Testis (tissue), 3 donors: ENCODE results near the gene SRBD1. TPM values are rescaled to one million over a fixed set of nuclear protein-coding genes. Genes with fewer than 3 reads are reported as not detected.

Experiments
- DNase-seq: peaks from one replicate; pipeline ENCODE4 v3.0.0-alpha.2; 2019
- H3K27ac ChIP-seq, 2 donors: fragments of 200-600 bp; sonication (generic); one replicate each; pipeline ENCODE4 v1.5.1; 2019
- H3K27me3 ChIP-seq: fragments of 200-600 bp; sonication (generic); one replicate; pipeline ENCODE4 v1.5.1; 2019
- H3K36me3 ChIP-seq: fragments of 200-600 bp; sonication (generic); one replicate; pipeline ENCODE4 v1.5.1; 2017; ENCODE audit warnings: low read depth; ENCODE audit errors: missing control alignments
- H3K4me1 ChIP-seq: fragments of 200-600 bp; sonication (generic); one replicate; pipeline ENCODE4 v1.5.1; 2019
- H3K4me3 ChIP-seq, 2 donors: fragments of 200-600 bp; sonication (generic); one replicate each; pipeline ENCODE4 v1.5.1; 2017 to 2019
- H3K9me3 ChIP-seq: fragments of 200-600 bp; sonication (generic); one replicate; pipeline ENCODE4 v1.5.1; 2017
- CTCF ChIP-seq, 3 experiments: fragments of 450-650 bp in 2 of 3; fragments of 200-600 bp in 1 of 3; sonication (generic) in 1 of 3; IDR thresholded peaks; one replicate each; pipeline ENCODE4 v1.5.1; 2016 to 2019; ENCODE audit warnings: antibody characterized with exemption in 3 of 3, mild to moderate bottlenecking in 2 of 3, moderate library complexity in 1 of 3
- POLR2A ChIP-seq: fragments of 450-650 bp; IDR thresholded peaks from one replicate; pipeline ENCODE4 v1.6.1; 2017; ENCODE audit warnings: antibody characterized with exemption, mild to moderate bottlenecking, moderate library complexity
- WGBS, 2 donors: methylation state at CpG; one replicate each; pipeline ENCODE4 v1.1.5; 2018; 5-methylcytosine and 5-hydroxymethylcytosine counted together
- intact Hi-C: fragments of 100-400 bp; cut with DNase I; formaldehyde crosslinking; loops from one replicate; pipeline ENCODE4 v1.15.1; 2023; ENCODE audit warnings: low total_unique reads
- polyA plus RNA-seq: library from polyadenylated mRNA; stranded (reverse); fragments of 350-450 nt; fragmentation: Illumina TruSeq; extraction: RNeasy Lipid Tissue Mini Kit (QIAGEN cat#74804); gene quantifications from one replicate; pipeline ENCODE4 v1.2.3, GENCODE V29; 2014; ENCODE audit warnings: low read depth, low replicate concordance; ENCODE audit not compliant: insufficient read depth
- total RNA-seq, 2 donors: library from RNA; depleted of rRNA; stranded (reverse); fragments of >200 nt; gene quantifications; one replicate each; pipeline ENCODE4 v1.2.3, GENCODE V29; 2016

The SRBD1 gene
- total and polyA plus RNA-seq, 3 donors from 2014 or later, result 9.0 to 29.7 (median 27.8) TPM

- H3K4me3 ChIP-seq, result peak within 1 kb of the TSS; percentile 81 to 82
- no peaks in the 10 kb centered on the region for H3K36me3 ChIP-seq
- intact Hi-C loops, result no loop called here
- no peak for TF ChIP-seq POLR2A
- TF ChIP-seq CTCF (IDR thresholded peaks at IDR 0.05), result no peak
- H3K9me3 ChIP-seq, result no peaks in the 10 kb centered on the region
- H3K27ac ChIP-seq, result peak within 1 kb of the TSS; percentile 89 to 98
- H3K27me3 ChIP-seq, result no peaks in the 10 kb centered on the region
- 0% methylated on average over 4 to 60 of the region's 66 CpGs for WGBS, 2 donors
- peak; percentile 60 for DNase-seq
- peaks cover 18% of the 10 kb centered on the region for H3K4me1 ChIP-seq
These were observed 40.5 kb upstream of the SRBD1 start, which contains the start of gene PRKCE for GRCh38 chr2:45651415-45652089. TSS of gene PRKCE (plus strand) at chr2:45651675.

GRCh38 chr2:45650851-45651414 lies 39.9 kb upstream of the SRBD1 start:
- intact Hi-C loops, result no loop called here
- peak; percentile 74 for TF ChIP-seq POLR2A
- TF ChIP-seq CTCF (IDR thresholded peaks at IDR 0.05), result peak in 2 of 3 experiments; percentile 31 to 41
- H3K27me3 ChIP-seq, result no peaks in the 10 kb centered on the region
- peaks cover 18% of the 10 kb centered on the region for H3K4me1 ChIP-seq
- no peaks in the 10 kb centered on the region for H3K9me3 ChIP-seq
- 0 to 1% methylated on average over 1 to 79 of the region's 79 CpGs for WGBS, 2 donors
- H3K4me3 ChIP-seq, result peak overlapping the region; percentile 81 to 82
- no peaks in the 10 kb centered on the region for H3K36me3 ChIP-seq
- peak; percentile 96 for DNase-seq
- peak overlapping the region; percentile 89 to 98 for H3K27ac ChIP-seq

- no peaks in the 10 kb centered on the region for H3K9me3 ChIP-seq
- no peaks in the 10 kb centered on the region for H3K36me3 ChIP-seq
- no peak for TF ChIP-seq CTCF (IDR thresholded peaks at IDR 0.05)
- no peak for TF ChIP-seq POLR2A
- H3K27ac ChIP-seq, result peak overlapping the region; percentile 89 to 98
- H3K4me1 ChIP-seq, result peaks cover 18% of the 10 kb centered on the region
- H3K4me3 ChIP-seq, result peak overlapping the region; percentile 81 to 82
- intact Hi-C loops, result no loop called here
- WGBS, 2 donors, result 0% methylated on average over 54 to 66 of the region's 66 CpGs
- H3K27me3 ChIP-seq, result no peaks in the 10 kb centered on the region
- peak; percentile 81 for DNase-seq
These were observed 39.1 kb upstream of the SRBD1 start for GRCh38 chr2:45649858-45650811.

GRCh38 chr2:45649462-45649857 lies 38.4 kb upstream of the SRBD1 start:
- no peak for TF ChIP-seq POLR2A
- no peak for TF ChIP-seq CTCF (IDR thresholded peaks at IDR 0.05)
- H3K9me3 ChIP-seq, result no peaks in the 10 kb centered on the region
- no peaks in the 10 kb centered on the region for H3K36me3 ChIP-seq
- no peaks in the 10 kb centered on the region for H3K27me3 ChIP-seq
- 10 to 13% methylated on average over 10 of the region's 10 CpGs for WGBS, 2 donors
- peaks cover 18% of the 10 kb centered on the region for H3K4me1 ChIP-seq
- DNase-seq, result peak; percentile 31
- H3K4me3 ChIP-seq, result peak overlapping the region; percentile 81 to 82
- intact Hi-C loops, result no loop called here
- peak overlapping the region; percentile 89 to 98 for H3K27ac ChIP-seq
